ENCODE data around the gene CTDSPL2.
"Not testable (repeated sequence)": the region's sequence is repeated elsewhere in the genome, so short reads cannot be mapped to it uniquely, and the experiment has no call there.

The CTDSPL2 gene

DNA sequence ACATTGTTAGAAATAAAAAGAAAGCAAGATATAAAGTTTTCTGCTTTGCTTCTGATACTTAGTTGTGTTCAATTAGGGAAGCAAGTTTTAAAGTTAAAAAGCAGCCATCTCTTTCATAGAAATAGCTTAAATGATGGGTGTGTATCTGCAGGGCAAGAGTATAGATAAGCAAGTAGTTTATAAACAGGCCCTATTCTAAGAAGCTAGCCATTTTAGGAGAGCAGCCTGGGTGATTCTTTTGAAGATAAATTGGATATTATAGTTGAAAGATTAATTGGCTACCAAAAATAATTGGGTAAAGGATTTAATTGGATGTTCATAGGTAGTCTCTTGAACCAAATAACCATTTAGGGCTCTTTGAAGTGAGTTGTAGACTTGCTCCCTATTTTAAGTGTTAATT is 115.2 kb downstream of the CTDSPL2 start:
- no peak for DNase-seq

DNA sequence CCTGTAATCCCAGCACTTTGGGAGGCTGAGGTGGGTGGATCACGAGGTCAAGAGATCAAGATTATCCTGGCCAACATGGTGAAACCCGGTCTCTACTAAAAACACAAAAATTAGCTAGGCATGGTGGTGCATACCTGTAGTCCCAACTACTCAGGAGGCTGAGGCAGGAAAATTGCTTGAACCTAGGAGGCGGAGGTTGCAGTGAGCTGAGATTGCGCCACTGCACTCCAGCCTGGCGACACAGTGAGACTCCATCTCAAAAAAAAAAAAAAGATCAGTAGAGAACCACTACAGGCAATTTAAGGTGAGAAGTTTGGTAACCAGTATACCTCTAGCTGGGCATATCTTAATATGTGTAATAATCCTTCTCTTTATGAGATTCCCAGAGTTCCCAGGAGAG is 117.3 kb downstream of the CTDSPL2 start:
- not testable (repeated sequence) for DNase-seq

DNA sequence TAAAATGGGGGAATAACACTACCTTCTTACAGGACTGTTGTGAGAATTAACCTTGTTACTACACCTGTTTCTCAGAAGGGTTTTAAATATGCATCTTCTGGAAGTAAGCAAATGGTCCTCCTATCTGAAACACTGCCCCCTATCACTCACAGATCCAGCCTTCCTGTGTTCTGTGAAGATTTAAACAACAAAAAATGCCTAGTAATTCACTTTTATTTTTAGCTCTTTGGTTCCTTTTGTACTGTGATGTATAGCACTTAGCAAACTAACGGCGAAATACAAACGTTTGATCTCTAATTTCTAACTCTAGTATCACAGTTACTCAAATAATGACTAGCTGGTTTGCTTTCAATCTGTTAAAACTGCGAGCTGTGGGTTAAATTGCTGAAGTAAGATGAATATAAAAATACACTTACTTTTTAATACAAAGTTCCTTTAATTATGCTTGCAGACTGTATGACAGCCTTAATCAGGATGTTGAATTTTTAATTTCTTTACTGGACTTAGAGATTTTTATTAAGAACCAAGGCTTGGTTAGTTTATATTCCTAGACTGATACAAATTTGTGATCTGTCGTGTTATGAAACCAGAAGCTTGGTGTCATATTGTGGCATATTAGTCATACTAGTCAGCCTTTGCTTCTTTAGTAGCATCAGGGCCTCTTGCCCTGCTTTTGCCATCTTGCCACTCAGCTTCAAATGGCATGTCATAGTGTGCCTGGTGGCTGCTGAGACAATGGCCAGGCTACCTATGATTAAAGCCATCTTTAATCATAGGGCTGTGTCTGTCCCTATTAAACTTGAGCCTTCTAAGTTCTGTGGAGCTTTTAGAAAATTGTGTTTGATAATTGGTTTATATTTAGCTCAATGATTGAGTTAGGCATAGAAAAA is 118.7 kb downstream of the CTDSPL2 start:
- DNase-seq: no peak

DNA sequence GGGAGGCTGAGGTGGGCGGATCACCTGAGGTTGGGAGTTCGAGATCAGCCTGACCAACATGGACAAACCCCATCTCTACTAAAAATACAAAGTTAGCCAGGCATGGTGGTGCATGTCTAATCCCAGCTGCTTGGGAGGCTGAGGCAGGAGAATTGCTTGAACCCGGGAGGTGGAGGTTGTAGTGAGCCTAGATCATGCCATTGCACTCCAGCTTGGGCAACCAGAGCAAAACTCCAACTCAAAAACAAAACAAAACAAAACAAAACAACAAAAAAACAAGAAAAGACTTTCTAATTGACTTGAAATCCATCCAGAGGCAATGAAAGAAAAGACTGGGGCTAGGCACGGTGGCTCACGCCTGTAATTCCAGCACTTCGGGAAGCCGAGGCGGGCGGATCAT is 121.7 kb downstream of the CTDSPL2 start:
- not testable (repeated sequence) for DNase-seq

DNA sequence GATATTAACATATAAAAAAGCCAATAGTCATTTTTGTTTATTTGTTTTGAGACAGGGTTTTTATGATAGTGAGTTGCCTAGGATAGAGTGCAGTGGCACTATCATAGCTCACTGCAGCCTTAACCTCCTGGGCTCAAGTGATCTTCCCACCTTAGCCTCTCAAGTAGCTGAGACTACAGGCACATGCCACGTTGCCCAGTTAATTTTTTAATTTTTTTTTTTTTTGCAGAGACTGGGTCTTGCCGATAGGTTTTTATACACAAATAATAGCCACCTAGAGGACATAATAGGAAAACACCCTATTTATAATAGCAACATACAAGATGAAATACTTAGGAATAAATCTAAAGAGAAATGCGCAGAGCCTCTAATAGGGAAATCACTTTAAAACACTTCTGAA is 122.8 kb downstream of the CTDSPL2 start:
- no peak for DNase-seq

DNA sequence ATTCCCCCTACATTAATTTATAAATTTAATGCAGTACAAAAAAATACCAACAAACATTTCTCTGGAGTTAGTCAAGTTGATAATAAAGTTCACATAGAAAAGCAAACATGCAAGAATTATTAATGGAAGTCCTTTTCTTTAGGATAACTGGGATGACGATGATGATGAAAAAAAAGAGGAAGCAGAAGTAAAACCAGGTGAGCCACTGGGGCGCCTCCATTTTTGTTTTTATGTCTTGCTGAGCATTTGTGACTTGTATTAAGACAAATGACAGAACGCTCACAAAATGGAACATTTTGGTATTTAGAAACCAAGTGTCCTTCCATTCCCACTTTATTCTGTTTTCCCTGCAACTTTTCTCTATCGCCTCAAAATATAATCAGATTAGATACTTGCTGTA is 123.3 kb downstream of the CTDSPL2 start:
- no peak for DNase-seq

DNA sequence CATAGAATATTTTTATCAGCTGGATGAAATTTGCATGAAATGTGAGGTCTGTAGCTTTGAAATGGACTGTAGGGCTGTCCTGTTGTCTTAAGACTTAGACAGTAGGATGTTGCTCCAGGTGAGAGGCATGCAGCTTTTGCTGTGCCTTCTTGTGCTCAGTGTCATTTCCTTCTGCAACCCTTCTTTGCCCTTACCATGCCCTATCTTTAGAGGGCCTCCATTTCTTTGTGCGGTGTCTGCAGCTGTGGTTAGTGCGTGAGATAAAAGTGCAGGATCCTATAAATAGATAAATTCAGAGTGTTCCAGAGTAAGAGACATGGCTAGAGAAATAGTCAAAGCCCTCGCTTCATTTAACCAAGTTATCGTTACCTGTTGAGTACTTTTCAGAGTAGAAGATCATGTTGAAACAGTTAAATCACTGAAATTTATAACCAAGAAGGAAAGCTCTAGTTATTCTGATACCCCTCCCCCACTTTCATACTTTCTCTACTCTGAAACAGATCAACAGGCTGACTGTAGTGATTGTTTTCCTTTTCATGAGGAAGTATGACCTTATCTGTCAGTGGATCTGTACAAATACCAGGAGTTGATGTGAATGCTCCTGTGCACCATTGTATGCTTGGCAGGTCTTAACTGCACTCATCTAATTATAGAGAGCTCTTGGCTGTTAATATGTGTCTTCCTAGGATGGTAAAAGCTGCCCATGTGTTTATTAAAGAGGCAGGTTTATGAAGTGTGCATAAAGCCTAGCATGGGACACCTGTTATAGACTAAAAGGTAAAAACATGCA is 127.7 kb downstream of the CTDSPL2 start:
- DNase-seq: no peak

DNA sequence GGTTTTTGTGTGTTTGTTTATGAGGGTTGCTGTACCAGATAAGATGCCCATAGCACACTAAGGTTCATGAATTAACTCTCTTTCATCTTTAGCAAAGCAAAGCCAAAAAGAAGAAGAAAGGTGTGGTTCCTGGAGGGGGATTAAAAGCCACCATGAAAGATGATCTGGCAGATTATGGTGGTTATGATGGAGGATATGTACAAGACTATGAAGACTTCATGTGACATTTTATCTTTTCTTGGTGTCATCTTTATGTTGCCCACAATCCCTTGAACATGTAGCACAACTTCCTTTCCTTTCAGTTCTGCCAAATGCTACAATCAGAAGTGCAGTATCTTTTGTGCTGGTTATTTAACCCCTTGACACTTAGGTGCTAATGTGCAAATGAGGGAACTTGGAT is 133.5 kb downstream of the CTDSPL2 start:
- not testable (repeated sequence) for DNase-seq

DNA sequence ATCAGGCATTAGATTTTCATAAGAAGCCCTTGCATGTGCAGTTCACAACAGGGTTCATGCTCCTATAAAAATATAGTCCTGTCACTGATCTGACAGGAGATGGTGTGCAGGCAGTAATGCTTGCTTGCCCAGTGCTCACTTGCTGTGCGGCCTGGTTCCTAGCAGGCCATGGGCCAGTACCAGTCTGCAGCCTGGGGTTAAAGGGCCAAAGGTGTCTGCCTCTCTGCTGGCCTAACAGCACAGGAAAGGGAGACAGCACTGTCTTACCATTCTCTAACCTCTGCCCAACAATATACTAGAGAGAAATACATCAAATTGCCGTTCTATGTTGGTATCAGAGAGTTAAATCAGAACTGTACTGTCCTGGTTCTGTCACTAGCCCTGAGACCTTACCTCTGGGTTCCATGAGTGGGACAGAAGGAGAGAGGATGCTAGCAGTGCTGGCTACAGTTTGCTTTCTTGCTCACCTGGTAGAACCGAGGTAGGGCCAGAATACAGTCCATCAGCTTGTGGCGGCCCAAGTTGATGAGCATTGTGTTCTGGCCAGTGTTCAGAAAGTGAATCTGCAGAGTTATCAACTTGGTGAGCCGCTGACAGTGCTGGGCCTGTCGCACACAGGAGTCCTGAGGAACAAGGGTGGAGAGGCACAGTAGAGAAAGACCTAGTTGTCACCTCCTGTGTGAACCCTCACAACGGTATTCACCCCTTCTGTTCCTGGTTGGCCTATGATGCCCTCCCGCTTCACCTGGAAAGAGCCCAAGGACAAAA is 138.1 kb downstream of the CTDSPL2 start:
- DNase-seq: no peak

DNA sequence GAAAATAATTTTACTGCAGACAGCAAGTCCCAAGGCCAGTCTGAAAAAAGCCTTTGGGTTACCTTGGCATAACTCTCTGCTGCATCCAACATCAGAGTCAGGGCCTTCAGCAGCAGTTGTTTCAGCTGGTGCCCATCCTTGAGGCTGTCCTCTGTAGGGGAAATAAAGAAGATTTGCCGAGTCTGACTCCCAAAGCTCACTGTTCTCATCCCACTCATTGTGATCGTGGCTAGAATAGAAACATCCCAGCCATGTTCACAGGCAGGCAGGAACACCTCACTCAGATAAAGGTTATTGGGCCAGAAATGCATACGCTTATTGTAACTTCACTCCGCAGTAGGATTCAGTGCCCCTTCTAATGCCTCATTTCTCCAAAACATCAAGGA is 138.7 kb downstream of the CTDSPL2 start:
- no peak for DNase-seq

DNA sequence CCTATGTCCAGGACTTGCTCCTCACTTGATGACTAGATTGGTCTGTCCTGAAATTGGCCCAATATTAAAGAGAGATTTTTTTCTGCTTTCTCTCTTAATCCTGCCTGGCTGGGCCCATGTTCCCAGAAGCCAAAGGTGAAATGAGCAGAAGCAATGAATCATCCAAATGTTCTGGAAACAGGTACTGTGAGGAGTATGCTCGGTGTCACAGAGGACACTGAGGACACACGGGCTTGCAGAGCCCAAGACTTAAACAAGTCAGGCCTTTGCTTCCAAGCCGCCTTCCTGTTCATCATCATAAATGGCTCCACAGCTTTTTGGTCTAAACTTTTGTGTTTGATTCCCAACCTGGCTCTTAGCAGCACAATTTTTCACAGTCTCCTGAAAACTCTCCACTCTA is 140.9 kb downstream of the CTDSPL2 start:
- DNase-seq: no peak

DNA sequence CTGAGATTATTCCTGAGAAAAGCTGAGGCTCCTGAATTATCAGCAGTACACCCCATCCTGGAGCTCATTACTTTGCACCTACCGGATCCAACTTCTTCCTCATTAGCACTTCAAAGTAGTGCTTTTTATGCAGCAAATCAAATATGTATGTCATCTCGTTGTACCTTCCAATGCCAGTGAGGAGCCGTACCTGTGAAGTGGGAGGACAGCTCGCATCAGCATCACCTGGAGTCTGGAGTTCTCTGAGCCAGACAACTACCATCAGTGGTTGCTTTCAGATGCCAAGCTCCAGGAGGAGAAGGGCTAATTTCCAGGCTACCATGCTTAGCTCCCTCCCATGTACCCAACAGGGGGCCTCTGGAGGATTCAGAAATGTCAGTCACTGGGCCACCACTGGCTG is 141.9 kb downstream of the CTDSPL2 start:
- no peak for DNase-seq

DNA sequence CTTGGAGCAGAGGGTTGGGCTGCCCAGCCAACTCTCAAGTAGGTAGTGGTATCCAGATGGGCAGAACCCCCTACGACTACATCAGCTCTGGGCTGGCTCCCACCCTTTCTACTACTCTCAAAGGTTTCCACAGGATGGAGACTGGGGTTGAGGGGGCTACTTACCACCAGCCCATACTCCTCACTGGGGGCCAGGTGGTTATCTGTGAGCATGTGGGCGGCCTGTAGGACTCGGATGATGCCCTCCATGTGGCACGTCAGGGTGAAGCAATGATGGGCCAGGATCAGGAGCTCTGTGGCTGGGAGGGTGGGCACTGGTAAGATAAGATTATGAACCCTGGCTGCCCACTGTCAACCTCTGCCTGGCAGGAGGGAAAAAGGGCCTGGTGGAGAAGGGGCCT is 142.9 kb downstream of the CTDSPL2 start:
- DNase-seq: no peak

DNA sequence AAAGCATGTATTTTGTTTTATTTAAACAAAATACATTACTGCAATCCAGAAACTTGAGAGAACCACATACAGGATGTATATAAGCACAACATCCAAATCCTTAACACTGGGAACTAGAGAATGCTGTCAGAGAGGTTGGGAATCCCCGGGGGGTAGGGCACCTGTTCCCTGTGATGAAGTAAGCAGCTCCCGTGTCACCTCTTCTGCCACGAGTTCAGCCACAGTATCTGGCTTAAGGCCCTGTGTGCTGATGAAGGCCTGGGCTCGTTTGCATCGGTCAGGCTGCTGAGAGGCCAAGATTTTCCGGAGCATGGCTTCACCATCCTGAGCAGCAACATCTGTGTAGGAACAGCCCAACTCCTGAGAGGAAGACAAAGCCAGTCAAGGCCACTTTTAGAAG is 146.0 kb downstream of the CTDSPL2 start:
- no peak for DNase-seq

DNA sequence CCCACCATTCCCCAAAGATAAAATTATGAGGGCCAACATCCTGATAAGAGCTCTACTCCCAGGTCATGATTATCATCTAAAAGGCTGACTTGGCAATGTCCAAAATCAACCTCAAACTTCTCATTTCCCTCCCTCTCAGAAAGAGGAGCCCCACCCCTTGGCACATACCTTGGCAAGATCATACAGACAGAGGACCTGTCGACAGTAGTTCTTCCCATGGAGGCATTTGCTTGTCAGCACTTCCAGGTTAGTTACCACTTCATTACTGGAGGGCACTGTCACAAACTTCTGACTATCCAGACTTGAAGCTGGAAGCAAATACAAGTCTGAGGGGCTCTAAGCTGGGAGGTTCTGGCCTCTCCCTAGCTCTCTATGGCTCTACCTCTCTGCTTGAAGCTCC is 147.3 kb downstream of the CTDSPL2 start:
- no peak for DNase-seq
